GM12878 (cell line): Measurements from ENCODE around the gene PRKAB1. TPM values are rescaled to one million over a fixed set of nuclear protein-coding genes. Genes with fewer than 3 reads are reported as not detected.

Source experiments
- ATAC-seq: fragments of 200-7000 bp; cut with Tn5 transposase; 3 replicates; pipeline ENCODE4 v1.9.1; 2020; ENCODE audit warnings: mild to moderate bottlenecking, moderate library complexity
- BruUV-seq: library from RNA; stranded (reverse); fragments of 400-500 nt; replicated peaks from 2 replicates; lab custom pipeline; 2021; lab: Mats Ljungman, UMichigan
- CTCF ChIA-PET: fragments of 300-600 bp; sonication (Branson Sonifier 250); formaldehyde crosslinking; extraction: SDS; loops from one replicate; lab custom pipeline; 2021; ENCODE audit warnings: inconsistent platforms; lab: Yijun Ruan, JAX
- POLR2A ChIA-PET: fragments of 350-600 bp; formaldehyde crosslinking; extraction: SDS; loops from one replicate; lab custom pipeline; 2021; ENCODE audit warnings: inconsistent platforms; lab: Charles Lee
- RAD21 ChIA-PET: fragments of 300-600 bp; sonication (Branson Sonifier 250); formaldehyde crosslinking; loops from one replicate; lab custom pipeline; 2023; ENCODE audit warnings: antibody characterized with exemption; ENCODE audit not compliant: unreplicated experiment; lab: Charles Lee
- SMC1A ChIA-PET: fragments of 300-600 bp; sonication (Branson Sonifier 250); formaldehyde crosslinking; loops from one replicate; lab custom pipeline; 2023; ENCODE audit not compliant: unreplicated experiment, uncharacterized antibody; lab: Charles Lee
- DNase-seq: peaks from one replicate; pipeline ENCODE4 v3.0.0-alpha.2; 2011; ENCODE audit warnings: low read depth, low spot score
- FAIRE-seq: peaks from 3 replicates; lab custom pipeline; 2011; peaks lifted over from hg19 to GRCh38; lab: Jason Lieb, UNC
- H2AFZ ChIP-seq: 2 replicates; pipeline ENCODE4 v1.6.0; 2011; ENCODE audit warnings: low read depth, low read length, control low read depth; ENCODE audit not compliant: control insufficient read depth
- H3K27ac ChIP-seq: 2 replicates; pipeline ENCODE4 v1.5.1; 2011; ENCODE audit warnings: control low read depth; ENCODE audit not compliant: control insufficient read depth, insufficient read depth
- H3K27me3 ChIP-seq, 2 experiments: replicated peaks in 1 of 2; 2 replicates each; pipeline versions ENCODE4 v1.6.0 to v1.6.1; 2011; ENCODE audit warnings: low read length in 1 of 2; ENCODE audit not compliant: control insufficient read depth in 2 of 2, insufficient read depth in 2 of 2
- H3K36me3 ChIP-seq, 2 experiments: 2 replicates each; pipeline ENCODE4 v1.5.1; 2011; ENCODE audit warnings: low read length in 1 of 2; ENCODE audit not compliant: control insufficient read depth in 2 of 2, insufficient read depth in 2 of 2
- H3K4me1 ChIP-seq: 2 replicates; pipeline ENCODE4 v1.6.1; 2011; ENCODE audit warnings: mild to moderate bottlenecking, low read length, moderate library complexity, mixed read lengths; ENCODE audit not compliant: control insufficient read depth, insufficient read depth
- H3K4me2 ChIP-seq: 2 replicates; pipeline ENCODE4 v1.6.0; 2011; ENCODE audit warnings: control low read depth; ENCODE audit not compliant: control insufficient read depth, insufficient read depth
- H3K4me3 ChIP-seq: fragments of 200-600 bp; sonication (generic); 2 replicates; pipeline ENCODE4 v1.5.1; 2016
- H3K79me2 ChIP-seq: 2 replicates; pipeline ENCODE4 v1.6.0; 2011; ENCODE audit warnings: low read length; ENCODE audit not compliant: control insufficient read depth, insufficient read depth
- H3K9ac ChIP-seq: 2 replicates; pipeline ENCODE4 v1.8.0; 2011; ENCODE audit warnings: low read length, control low read depth, mixed read lengths; ENCODE audit not compliant: control insufficient read depth, insufficient read depth
- H3K9me3 ChIP-seq: replicated peaks from 3 replicates; pipeline ENCODE4 v1.5.1; 2011; ENCODE audit warnings: mild to moderate bottlenecking, low read length; ENCODE audit not compliant: control insufficient read depth, insufficient read depth
- H4K20me1 ChIP-seq: 2 replicates; pipeline ENCODE4 v1.6.0; 2011; ENCODE audit not compliant: control insufficient read depth, insufficient read depth
- CHD4 ChIP-seq: fragments of 200-600 bp; sonication (generic); IDR thresholded peaks from 2 replicates; pipeline ENCODE4 v1.6.1; 2016; ENCODE audit warnings: mild to moderate bottlenecking
- EED ChIP-seq: sonication (generic); IDR thresholded peaks from 2 replicates; pipeline ENCODE4 v1.6.1; 2016; ENCODE audit warnings: antibody characterized with exemption, low read depth
- EGR1 ChIP-seq, 2 experiments: IDR thresholded peaks; 1 replicate in 1 of 2; 2 replicates in 1 of 2; pipeline ENCODE4 v1.6.1; 2011 to 2012; ENCODE audit warnings: low read depth in 2 of 2, low read length in 2 of 2, borderline replicate concordance in 1 of 2, mild to moderate bottlenecking in 1 of 2, moderate library complexity in 1 of 2
- HDGF ChIP-seq: fragments of 450-650 bp; IDR thresholded peaks from 2 replicates; pipeline ENCODE4 v1.6.1; 2016; ENCODE audit warnings: antibody characterized with exemption
- MTA3 ChIP-seq: IDR thresholded peaks from 2 replicates; pipeline ENCODE4 v1.6.1; 2012; ENCODE audit warnings: low read length, inconsistent platforms, borderline replicate concordance
- PAX8 ChIP-seq: fragments of 450-650 bp; IDR thresholded peaks from 2 replicates; pipeline ENCODE4 v1.6.1; 2017; ENCODE audit warnings: mild to moderate bottlenecking, moderate library complexity
- PML ChIP-seq: IDR thresholded peaks from 2 replicates; pipeline ENCODE4 v1.6.1; 2012; ENCODE audit warnings: low read length, inconsistent platforms
- POLR2AphosphoS2 ChIP-seq: IDR thresholded peaks from 2 replicates; pipeline ENCODE4 v1.6.1; 2011; ENCODE audit warnings: low read depth, mild to moderate bottlenecking, low read length, improper control_type of control experiment, moderate library complexity
- RAD21 ChIP-seq: IDR thresholded peaks from 2 replicates; pipeline ENCODE4 v1.6.1; 2011; ENCODE audit warnings: mild to moderate bottlenecking, low read depth, low read length, moderate library complexity; ENCODE audit not compliant: insufficient read depth
- RUNX3 ChIP-seq: IDR thresholded peaks from 2 replicates; pipeline ENCODE4 v1.6.1; 2012; ENCODE audit warnings: low read length, inconsistent platforms
- SRF ChIP-seq, 2 experiments: IDR thresholded peaks; 2 replicates each; pipeline ENCODE4 v1.6.1; 2011; ENCODE audit warnings: low read depth in 2 of 2, low read length in 2 of 2, mild to moderate bottlenecking in 1 of 2, moderate library complexity in 1 of 2
- TBL1XR1 ChIP-seq: IDR thresholded peaks from 2 replicates; pipeline ENCODE4 v1.6.1; 2012; ENCODE audit warnings: low read depth, low read length, improper control_type of control experiment
- TCF12 ChIP-seq: IDR thresholded peaks from 2 replicates; pipeline ENCODE4 v1.6.1; 2011; ENCODE audit warnings: low read depth, mild to moderate bottlenecking, low read length
- YBX1 ChIP-seq: fragments of 450-650 bp; IDR thresholded peaks from 2 replicates; pipeline ENCODE4 v1.6.1; 2016; ENCODE audit warnings: antibody characterized with exemption
- WGBS: methylation state at CpG from one replicate; pipeline ENCODE4 v1.1.6; 2016; ENCODE audit warnings: low lambda C conversion rate; ENCODE audit not compliant: insufficient replicate concordance, insufficient coverage; ENCODE audit errors: missing lambda C conversion rate; 5-methylcytosine and 5-hydroxymethylcytosine counted together
- in situ Hi-C: fragments of 300-500 bp; cut with MboI; formaldehyde crosslinking; loops from 9 replicates; pipeline ENCODE4 v1.14.3; 2018; ENCODE audit warnings: mixed read lengths
- intact Hi-C: fragments of 100-400 bp; cut with micrococcal nuclease; formaldehyde crosslinking; loops from one replicate; pipeline ENCODE4 v1.14.2; 2022; ENCODE audit not compliant: unreplicated experiment
- polyA plus RNA-seq, 11 experiments: library from polyadenylated mRNA; depleted of rRNA in 4 of 11; unstranded in 6 of 11; stranded (reverse) in 5 of 11; fragments of >200 nt; fragmentation: Nextera tagmentation in 4 of 11; fragmentation: Illumina TruSeq in 1 of 11; extraction: Ambion mirVana in 4 of 11; extraction: Trizol in 1 of 11; gene quantifications; 1 replicate in 1 of 11; 2 replicates in 10 of 11; pipeline versions ENCODE4 v1.2.1 to v1.2.3, GENCODE V29; 2011 to 2016; ENCODE audit warnings: inconsistent platforms in 2 of 11, missing spikeins in 2 of 11, low read depth in 1 of 11
- total RNA-seq, 4 experiments: library from RNA; depleted of rRNA in 3 of 4; stranded (reverse); fragments of >200 nt in 3 of 4; fragmentation: Illumina TruSeq in 1 of 4; extraction: Trizol in 1 of 4; gene quantifications; 2 replicates each; pipeline versions ENCODE4 v1.2.1 to v1.2.3, GENCODE V29; 2013 to 2021
- TF ChIP-seq, protein P1 (sequence below): fragments of 450-650 bp; IDR thresholded peaks from 2 replicates; pipeline ENCODE4 v1.6.1; 2017; ENCODE audit warnings: antibody characterized with exemption, mild to moderate bottlenecking, moderate library complexity
- TF ChIP-seq, protein P2 (sequence below): fragments of 450-650 bp; IDR thresholded peaks from 2 replicates; pipeline ENCODE4 v1.6.1; 2016; ENCODE audit warnings: mild to moderate bottlenecking
- TF ChIP-seq, protein P3 (sequence below): fragments of 450-650 bp; IDR thresholded peaks from 2 replicates; pipeline ENCODE4 v1.6.1; 2017; ENCODE audit warnings: mild to moderate bottlenecking

Gene PRKAB1
- total and polyA plus RNA-seq, 10 of the 15 experiments (the other 5 are each of a cell fraction or from before 2014, with no cell fraction given) = 24.6 to 85.0 (median 50.6) TPM

DNA sequence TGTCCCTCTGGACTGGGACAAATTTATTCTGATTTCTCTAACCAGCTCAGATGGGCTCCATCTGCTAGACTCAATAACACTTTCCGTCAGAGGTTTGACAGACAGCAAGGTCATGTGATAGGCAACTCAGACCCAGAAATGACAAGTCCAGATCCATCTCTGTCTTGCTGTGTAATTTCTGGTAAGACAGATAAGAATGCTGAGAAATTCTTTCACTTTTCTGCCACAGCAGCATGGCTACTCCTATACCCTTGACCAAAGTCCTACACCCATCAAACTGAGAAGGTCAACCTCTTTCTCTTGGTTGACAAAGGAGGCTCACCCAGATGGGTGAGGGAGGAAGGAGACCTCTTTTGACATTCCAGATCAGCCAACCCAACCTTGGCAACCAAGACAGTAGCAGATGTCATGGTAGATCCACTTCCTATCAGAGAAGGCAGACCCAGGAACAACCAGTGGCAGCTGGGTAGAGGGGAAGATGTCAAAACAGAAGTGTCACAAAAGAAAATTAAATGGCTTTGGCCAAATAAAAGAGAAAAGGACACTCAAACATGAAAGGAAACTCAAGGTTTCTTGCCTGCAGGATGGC lies 36.9 kb upstream of the PRKAB1 start (continued):
- TF ChIP-seq, protein P1, sequence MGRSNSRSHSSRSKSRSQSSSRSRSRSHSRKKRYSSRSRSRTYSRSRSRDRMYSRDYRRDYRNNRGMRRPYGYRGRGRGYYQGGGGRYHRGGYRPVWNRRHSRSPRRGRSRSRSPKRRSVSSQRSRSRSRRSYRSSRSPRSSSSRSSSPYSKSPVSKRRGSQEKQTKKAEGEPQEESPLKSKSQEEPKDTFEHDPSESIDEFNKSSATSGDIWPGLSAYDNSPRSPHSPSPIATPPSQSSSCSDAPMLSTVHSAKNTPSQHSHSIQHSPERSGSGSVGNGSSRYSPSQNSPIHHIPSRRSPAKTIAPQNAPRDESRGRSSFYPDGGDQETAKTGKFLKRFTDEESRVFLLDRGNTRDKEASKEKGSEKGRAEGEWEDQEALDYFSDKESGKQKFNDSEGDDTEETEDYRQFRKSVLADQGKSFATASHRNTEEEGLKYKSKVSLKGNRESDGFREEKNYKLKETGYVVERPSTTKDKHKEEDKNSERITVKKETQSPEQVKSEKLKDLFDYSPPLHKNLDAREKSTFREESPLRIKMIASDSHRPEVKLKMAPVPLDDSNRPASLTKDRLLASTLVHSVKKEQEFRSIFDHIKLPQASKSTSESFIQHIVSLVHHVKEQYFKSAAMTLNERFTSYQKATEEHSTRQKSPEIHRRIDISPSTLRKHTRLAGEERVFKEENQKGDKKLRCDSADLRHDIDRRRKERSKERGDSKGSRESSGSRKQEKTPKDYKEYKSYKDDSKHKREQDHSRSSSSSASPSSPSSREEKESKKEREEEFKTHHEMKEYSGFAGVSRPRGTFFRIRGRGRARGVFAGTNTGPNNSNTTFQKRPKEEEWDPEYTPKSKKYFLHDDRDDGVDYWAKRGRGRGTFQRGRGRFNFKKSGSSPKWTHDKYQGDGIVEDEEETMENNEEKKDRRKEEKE = no peak
- no peak for TF ChIP-seq HDGF
- TF ChIP-seq RAD21 = no peak
- TF ChIP-seq, all 136 proteins: peak for 0

DNA sequence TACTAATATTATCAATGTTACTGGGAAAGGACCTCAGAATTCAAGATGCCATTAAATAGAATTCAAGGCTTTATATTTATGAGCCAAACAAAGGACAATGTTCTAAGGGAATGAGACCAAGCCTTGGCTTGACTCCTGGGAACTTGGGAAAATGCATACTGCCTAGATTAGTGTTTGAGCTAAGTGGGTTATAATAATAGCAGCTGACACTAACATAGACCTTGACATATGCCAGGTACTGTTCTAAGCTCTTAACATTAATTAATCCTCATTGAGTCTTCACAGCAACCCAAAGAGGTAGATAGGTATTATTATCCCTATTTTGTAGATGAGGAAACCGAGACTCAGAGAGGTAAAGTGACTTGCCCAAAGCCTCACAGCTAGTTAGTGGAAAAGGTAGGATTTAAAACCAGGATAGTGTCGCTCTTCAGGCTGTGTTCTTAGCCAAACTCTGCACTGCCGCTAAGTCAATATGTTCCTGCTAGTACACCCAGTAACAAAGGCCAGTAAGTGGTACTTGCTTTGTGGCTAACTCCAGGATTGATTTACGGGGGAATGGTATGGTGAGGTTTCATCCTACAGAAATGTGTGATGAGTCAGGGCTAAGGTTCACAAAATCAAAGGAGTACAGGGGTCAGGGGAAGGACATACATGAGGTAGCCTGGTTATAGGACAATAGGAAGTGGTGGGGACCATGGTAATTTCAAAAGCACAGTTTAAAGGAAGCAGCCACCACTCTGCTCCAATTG lies 35.8 kb upstream of the PRKAB1 start:
- POLR2A ChIA-PET = interaction anchor here (0.5 kb wide), 1 partner anchor 241 kb away, joined by 4 read pairs; no protein-coding TSS in a partner anchor
- no peak for DNase-seq
- H3K9me3 ChIP-seq = no peaks in the 10 kb centered on the region
- no TSS peak for BruUV-seq
- H3K4me1 ChIP-seq = no peaks in the 10 kb centered on the region
- ATAC-seq = no peak
- WGBS = 29% methylated on average over 4 of the region's 4 CpGs
- SMC1A ChIA-PET = no interaction called here
- no peak overlapping the region for H3K4me2 ChIP-seq
- H3K9ac ChIP-seq = no peak overlapping the region
- in situ Hi-C loops (no loop called here), intact Hi-C loops (no loop called here)
- H3K4me3 ChIP-seq = no peak overlapping the region
- H3K79me2 ChIP-seq = no peaks in the 10 kb centered on the region
- RAD21 ChIA-PET = no interaction called here
- no peak overlapping the region for H2AFZ ChIP-seq
- H3K27ac ChIP-seq = no peak overlapping the region
- no peaks in the 10 kb centered on the region; a peak in 1 of 4 replicates for H3K27me3 ChIP-seq
- FAIRE-seq = no peak
- H3K36me3 ChIP-seq = no peaks in the 10 kb centered on the region
- no peaks in the 10 kb centered on the region; the same call in 1 of the 2 replicates for H4K20me1 ChIP-seq
- CTCF ChIA-PET = no interaction called here
- TF ChIP-seq POLR2AphosphoS2 = no peak
- TF ChIP-seq EGR1 (IDR thresholded peaks at IDR 0.05; ENCODE audit: borderline replicate concordance in 1 of 2, low read depth in 2 of 2, low read length in 2 of 2) = no peak
- TF ChIP-seq MTA3 = no peak
- TF ChIP-seq TBL1XR1 = no peak
- TF ChIP-seq YBX1 = no peak
- no peak for TF ChIP-seq PML
- no peak for TF ChIP-seq TCF12
- no peak for TF ChIP-seq SRF (IDR thresholded peaks at IDR 0.05; ENCODE audit: low read depth in 2 of 2, low read length in 2 of 2)
- TF ChIP-seq, protein P2, sequence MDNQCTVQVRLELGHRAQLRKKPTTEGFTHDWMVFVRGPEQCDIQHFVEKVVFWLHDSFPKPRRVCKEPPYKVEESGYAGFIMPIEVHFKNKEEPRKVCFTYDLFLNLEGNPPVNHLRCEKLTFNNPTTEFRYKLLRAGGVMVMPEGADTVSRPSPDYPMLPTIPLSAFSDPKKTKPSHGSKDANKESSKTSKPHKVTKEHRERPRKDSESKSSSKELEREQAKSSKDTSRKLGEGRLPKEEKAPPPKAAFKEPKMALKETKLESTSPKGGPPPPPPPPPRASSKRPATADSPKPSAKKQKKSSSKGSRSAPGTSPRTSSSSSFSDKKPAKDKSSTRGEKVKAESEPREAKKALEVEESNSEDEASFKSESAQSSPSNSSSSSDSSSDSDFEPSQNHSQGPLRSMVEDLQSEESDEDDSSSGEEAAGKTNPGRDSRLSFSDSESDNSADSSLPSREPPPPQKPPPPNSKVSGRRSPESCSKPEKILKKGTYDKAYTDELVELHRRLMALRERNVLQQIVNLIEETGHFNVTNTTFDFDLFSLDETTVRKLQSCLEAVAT = no peak
- TF ChIP-seq RAD21 = no peak
- no peak for TF ChIP-seq CHD4
- TF ChIP-seq PAX8 = no peak
- no peak for TF ChIP-seq RUNX3
- TF ChIP-seq, protein P3, sequence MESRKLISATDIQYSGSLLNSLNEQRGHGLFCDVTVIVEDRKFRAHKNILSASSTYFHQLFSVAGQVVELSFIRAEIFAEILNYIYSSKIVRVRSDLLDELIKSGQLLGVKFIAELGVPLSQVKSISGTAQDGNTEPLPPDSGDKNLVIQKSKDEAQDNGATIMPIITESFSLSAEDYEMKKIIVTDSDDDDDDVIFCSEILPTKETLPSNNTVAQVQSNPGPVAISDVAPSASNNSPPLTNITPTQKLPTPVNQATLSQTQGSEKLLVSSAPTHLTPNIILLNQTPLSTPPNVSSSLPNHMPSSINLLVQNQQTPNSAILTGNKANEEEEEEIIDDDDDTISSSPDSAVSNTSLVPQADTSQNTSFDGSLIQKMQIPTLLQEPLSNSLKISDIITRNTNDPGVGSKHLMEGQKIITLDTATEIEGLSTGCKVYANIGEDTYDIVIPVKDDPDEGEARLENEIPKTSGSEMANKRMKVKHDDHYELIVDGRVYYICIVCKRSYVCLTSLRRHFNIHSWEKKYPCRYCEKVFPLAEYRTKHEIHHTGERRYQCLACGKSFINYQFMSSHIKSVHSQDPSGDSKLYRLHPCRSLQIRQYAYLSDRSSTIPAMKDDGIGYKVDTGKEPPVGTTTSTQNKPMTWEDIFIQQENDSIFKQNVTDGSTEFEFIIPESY = no peak
- no peak for TF ChIP-seq EED
